ENCODE results near the gene RANBP1.

Gene RANBP1

GRCh38 chr22:20106205-20106848 is 9.6 kb upstream of the RANBP1 start:
- Mint-ChIP-seq H3K27me3 (ENCODE audit: low read depth) (no peaks in the 10 kb centered on the region), H3K36me3 (ENCODE audit: low read depth) (peaks cover 47% of the 10 kb centered on the region), H3K9me3 (no peaks in the 10 kb centered on the region)

GRCh38 chr22:20106849-20107237 is 9.1 kb upstream of the RANBP1 start:
- Mint-ChIP-seq H3K4me1 (peaks cover 7% of the 10 kb centered on the region), H3K27ac (no peak overlapping the region), H3K27me3 (ENCODE audit: low read depth) (no peaks in the 10 kb centered on the region), H3K4me3 (no peak overlapping the region), H3K9me3 (no peaks in the 10 kb centered on the region), H3K36me3 (ENCODE audit: low read depth) (peaks cover 45% of the 10 kb centered on the region)
- no peak for TF ChIP-seq CTCF (IDR thresholded peaks at IDR 0.05; ENCODE audit: unreplicated experiment in 3 of 3)

More at GRCh38 chr22:20106205-20106848, 9.6 kb upstream of the RANBP1 start:
- Mint-ChIP-seq H3K4me1 (peaks cover 7% of the 10 kb centered on the region), H3K27ac (no peak overlapping the region), H3K4me3 (no peak overlapping the region)
- no peak for TF ChIP-seq CTCF (IDR thresholded peaks at IDR 0.05; ENCODE audit: unreplicated experiment in 3 of 3)

- Mint-ChIP-seq H3K36me3 (ENCODE audit: low read depth) (peaks cover 39% of the 10 kb centered on the region), H3K27me3 (ENCODE audit: low read depth) (no peaks in the 10 kb centered on the region), H3K27ac (no peak overlapping the region), H3K4me3 (no peak overlapping the region), H3K4me1 (peaks cover 7% of the 10 kb centered on the region), H3K9me3 (no peaks in the 10 kb centered on the region)
- no peak for TF ChIP-seq CTCF (IDR thresholded peaks at IDR 0.05; ENCODE audit: unreplicated experiment in 3 of 3)
Measured at GRCh38 chr22:20107471-20107901, 8.4 kb upstream of the RANBP1 start.

GRCh38 chr22:20107951-20108756 is 7.8 kb upstream of the RANBP1 start:
- Mint-ChIP-seq H3K4me3 (no peak overlapping the region), H3K36me3 (ENCODE audit: low read depth) (peaks cover 34% of the 10 kb centered on the region), H3K4me1 (peaks cover 7% of the 10 kb centered on the region), H3K27me3 (ENCODE audit: low read depth) (no peaks in the 10 kb centered on the region), H3K27ac (no peak overlapping the region), H3K9me3 (no peaks in the 10 kb centered on the region)
- no peak for TF ChIP-seq CTCF (IDR thresholded peaks at IDR 0.05; ENCODE audit: unreplicated experiment in 3 of 3)

- H3K4me3 Mint-ChIP-seq: no peak overlapping the region
- no peak for TF ChIP-seq CTCF (IDR thresholded peaks at IDR 0.05; ENCODE audit: unreplicated experiment in 3 of 3)
- H3K9me3 Mint-ChIP-seq: no peaks in the 10 kb centered on the region
- H3K27ac Mint-ChIP-seq: no peak overlapping the region
- H3K4me1 Mint-ChIP-seq: peaks cover under 1% of the 10 kb centered on the region
- peaks cover 28% of the 10 kb centered on the region for H3K36me3 Mint-ChIP-seq (ENCODE audit: low read depth)
- H3K27me3 Mint-ChIP-seq (ENCODE audit: low read depth): no peaks in the 10 kb centered on the region
Measured at GRCh38 chr22:20108757-20109230, 7.1 kb upstream of the RANBP1 start.

All from nephron (organoid).